A549 treated with AZD2906 at 1 μM for 4 hours (cell line): ENCODE measurements around the gene SELENBP1. TPM values are rescaled to one million over a fixed set of nuclear protein-coding genes. Genes with fewer than 3 reads are reported as not detected.

Experiments
- total RNA-seq: library from RNA; stranded (reverse); fragments of 200-300 nt; extraction: Qiagen RNA extraction; gene quantifications from 5 replicates; pipeline ENCODE4 v1.2.3, GENCODE V29; 2022

Gene SELENBP1
- total RNA-seq: 6.4 to 8.5 TPM (median 7.8 TPM) in 5 replicates

GRCh38 chr1:151372058-151372934 is at the start of gene SELENBP1:
SELENBP1 (minus strand) TSS chr1:151372705; CDS start chr1:151372641, 64 bp downstream.

GRCh38 chr1:151399324-151400171 is 27.0 kb upstream of the SELENBP1 start, which contains the start of gene PSMB4:
PSMB4 (plus strand) TSS chr1:151399573; CDS start chr1:151399588, 15 bp downstream.

GRCh38 chr1:151346769-151347522 is 25.6 kb downstream of the SELENBP1 start, which contains the start of gene RFX5:
RFX5 (minus strand) TSS chr1:151347252; CDS start chr1:151346320, 932 bp downstream.

GRCh38 chr1:151327223-151327902 is 45.1 kb downstream of the SELENBP1 start, which contains the start of gene PI4KB:
PI4KB (minus strand) TSS chr1:151327416; CDS start chr1:151316481, 10,935 bp downstream.

Other genes starting within 250 kb of the SELENBP1 start
- 1.2 to 2.4 TPM (median 1.8 TPM) in 5 replicates for gene SEMA6C, start 226.1 kb downstream of the SELENBP1 start, total RNA-seq
- gene TNFAIP8L2, start 216.1 kb downstream of the SELENBP1 start, total RNA-seq: not detected in 5 replicates
- 5.1 to 7.6 TPM (median 5.9 TPM) in 5 replicates for gene LYSMD1, start 206.8 kb downstream of the SELENBP1 start, total RNA-seq
- 44.2 to 52.2 TPM (median 45.8 TPM) in 5 replicates for gene SCNM1, start 206.6 kb downstream of the SELENBP1 start, total RNA-seq
- gene TMOD4, start 196.7 kb downstream of the SELENBP1 start, total RNA-seq: 0.24 to 0.29 TPM (median 0.28 TPM) in 3 of 5 replicates, not detected in the others
- gene VPS72, start 182.5 kb downstream of the SELENBP1 start, total RNA-seq: 45.3 to 64.3 TPM (median 46.2 TPM) in 5 replicates
- 49.3 to 62.2 TPM (median 52.8 TPM) in 5 replicates for gene PIP5K1A, start 174.2 kb downstream of the SELENBP1 start, total RNA-seq
- gene PSMD4, start 118.0 kb downstream of the SELENBP1 start, total RNA-seq: 156 to 191 TPM (median 190 TPM) in 5 replicates
- 12.3 to 15.7 TPM (median 13.9 TPM) in 5 replicates for gene ZNF687, start 90.4 kb downstream of the SELENBP1 start, total RNA-seq
- gene PI4KB, start 45.3 kb downstream of the SELENBP1 start, total RNA-seq: 23.7 to 25.2 TPM (median 24.4 TPM) in 5 replicates
- gene RFX5, start 25.5 kb downstream of the SELENBP1 start, total RNA-seq: 18.1 to 21.5 TPM (median 20.6 TPM) in 5 replicates
- 352 to 444 TPM (median 418 TPM) in 5 replicates for gene PSMB4, start 26.9 kb upstream of the SELENBP1 start, total RNA-seq
- 18.4 to 21.7 TPM (median 19.6 TPM) in 5 replicates for gene POGZ, start 86.8 kb upstream of the SELENBP1 start, total RNA-seq
- 1.8 to 2.6 TPM (median 2.1 TPM) in 5 replicates for gene CGN, start 138.7 kb upstream of the SELENBP1 start, total RNA-seq
- 7.3 to 8.3 TPM (median 7.9 TPM) in 5 replicates for gene TUFT1, start 167.6 kb upstream of the SELENBP1 start, total RNA-seq
- gene SNX27, start 239.3 kb upstream of the SELENBP1 start, total RNA-seq: 6.6 to 11.0 TPM (median 6.9 TPM) in 5 replicates